GM15510 (cell line): ENCODE results near the gene FUT8.

Experiments used
- POLR2A ChIP-seq: IDR thresholded peaks from 3 replicates; pipeline ENCODE4 v1.6.1; 2011; ENCODE audit warnings: borderline replicate concordance; ENCODE audit not compliant: insufficient read length; ENCODE audit errors: extremely low read depth

Gene FUT8

DNA sequence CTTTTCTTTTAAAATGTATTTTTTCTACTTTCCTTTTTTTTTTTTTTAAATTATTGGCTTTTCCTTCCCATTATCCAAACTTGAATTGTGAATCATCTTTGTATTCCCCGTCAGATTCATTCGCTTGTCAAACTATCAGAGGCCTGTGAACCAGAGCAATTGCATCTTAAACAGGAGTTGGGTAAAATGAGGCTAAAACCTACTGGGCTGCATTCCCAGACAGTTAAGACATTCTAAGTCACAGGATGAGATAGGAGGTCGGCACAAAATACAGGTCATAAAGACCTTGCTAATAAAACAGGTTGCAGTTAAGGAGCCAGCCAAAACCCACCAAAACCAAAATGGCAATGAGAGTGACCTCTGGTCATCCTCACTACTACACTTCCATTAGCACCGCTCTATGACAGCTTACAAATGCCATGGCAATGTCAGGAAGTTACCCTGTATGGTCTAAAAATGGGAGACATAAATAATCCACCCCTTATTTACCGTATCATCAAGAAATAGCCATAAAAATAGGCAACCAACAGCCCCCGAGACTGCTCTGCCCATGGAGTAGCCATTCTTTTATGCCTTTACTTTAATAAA lies 19.9 kb downstream of the FUT8 start:
- no peak for TF ChIP-seq POLR2A

DNA sequence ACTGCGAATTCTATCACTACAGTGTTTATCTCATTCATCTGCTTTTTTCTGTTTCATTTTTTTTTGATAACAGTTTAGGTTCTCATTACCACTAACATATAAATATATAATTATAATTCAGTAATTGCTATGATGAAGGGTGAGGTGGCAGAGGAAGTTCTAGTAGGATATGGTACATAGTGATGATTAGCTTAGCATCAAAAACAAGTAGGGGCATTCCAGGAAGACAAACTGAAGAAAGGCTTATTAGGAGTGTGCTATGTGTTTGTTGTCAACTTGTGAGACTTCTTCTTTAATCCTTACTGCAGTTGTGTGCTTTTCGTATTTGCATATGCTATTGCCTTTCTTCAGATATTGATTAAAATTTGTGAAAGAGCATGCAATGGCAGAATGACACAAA lies 20.6 kb downstream of the FUT8 start:
- TF ChIP-seq POLR2A, result no peak

DNA sequence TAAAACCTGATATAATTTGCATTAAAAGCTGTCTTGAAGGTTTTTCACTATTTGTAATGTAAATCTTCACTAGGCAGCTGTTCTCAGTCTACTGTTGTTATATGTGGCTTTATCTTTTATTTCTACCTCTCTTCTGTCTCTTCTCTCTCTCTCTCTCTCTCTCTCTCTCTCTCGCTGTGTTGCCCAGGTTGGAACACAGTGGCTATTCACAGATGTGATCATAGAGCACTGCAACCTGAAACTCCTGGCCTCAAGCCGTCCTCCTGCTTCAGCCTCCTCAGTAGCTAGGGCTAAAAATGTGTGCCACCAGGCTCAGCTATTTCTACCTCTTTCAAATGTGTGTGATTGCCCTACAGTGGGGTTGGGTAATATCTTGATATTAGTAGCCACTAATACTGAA lies 21.1 kb downstream of the FUT8 start:
- TF ChIP-seq POLR2A, result no peak

DNA sequence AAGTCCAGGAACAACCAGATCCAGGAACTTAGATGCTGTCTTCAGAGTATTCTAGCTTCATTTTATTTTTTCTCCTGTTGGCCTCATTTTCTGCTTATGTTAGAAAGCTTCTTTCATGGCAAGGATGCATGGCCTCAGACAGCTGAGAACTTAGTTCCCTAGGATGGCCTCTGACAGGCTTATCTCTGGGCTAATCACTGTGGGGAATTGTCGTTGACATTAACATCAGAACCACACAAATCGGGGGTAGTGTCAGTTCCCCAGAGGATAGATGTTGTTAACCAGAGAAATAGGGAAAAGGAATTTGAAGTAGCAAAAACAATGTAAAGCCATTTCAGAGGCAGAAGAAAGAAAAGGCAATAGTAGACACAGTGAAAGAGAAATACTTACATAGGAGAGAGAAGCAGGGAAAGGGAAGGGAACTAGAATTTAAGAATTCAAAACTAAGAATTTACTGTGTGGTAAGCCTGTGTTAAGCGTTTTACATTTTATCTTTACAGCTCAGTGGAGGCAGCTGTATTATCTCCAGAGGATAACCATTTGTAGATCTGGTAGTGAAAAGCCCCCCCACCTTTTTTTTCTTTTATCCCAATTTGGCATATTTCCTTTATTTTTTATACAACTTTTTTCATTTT lies 21.8 kb downstream of the FUT8 start:
- TF ChIP-seq POLR2A, result no peak

DNA sequence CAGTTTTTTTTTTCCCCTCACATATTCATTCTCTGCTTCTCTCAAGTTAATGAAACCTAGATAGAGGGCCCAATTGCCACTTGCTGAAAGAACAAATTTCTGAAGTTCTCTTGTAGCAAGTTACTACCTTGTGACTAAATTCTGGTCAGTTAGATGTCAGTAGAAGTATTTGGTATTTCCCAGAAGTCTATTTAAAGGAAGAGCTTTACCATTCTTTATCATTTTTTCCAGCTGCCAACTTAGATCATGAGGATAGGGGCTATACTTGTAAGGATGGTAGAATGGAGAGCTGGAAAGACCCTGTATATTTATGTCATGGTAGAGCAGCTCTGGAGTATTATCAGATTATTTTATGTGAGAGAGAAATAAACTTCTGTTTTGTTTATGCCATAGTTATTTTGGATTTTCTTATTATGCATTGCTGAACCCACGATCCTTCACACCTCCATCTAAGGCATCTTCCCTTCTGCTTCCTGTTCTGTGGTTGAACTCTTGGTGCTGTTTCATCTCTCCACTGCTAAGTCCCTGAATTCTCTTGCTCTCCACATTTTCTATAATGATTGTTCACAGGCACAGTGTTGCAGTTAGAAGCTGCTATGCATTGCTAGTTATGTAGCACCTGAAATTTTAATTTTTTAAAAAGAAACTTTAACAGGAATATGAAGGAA lies 25.9 kb downstream of the FUT8 start:
- no peak for TF ChIP-seq POLR2A

DNA sequence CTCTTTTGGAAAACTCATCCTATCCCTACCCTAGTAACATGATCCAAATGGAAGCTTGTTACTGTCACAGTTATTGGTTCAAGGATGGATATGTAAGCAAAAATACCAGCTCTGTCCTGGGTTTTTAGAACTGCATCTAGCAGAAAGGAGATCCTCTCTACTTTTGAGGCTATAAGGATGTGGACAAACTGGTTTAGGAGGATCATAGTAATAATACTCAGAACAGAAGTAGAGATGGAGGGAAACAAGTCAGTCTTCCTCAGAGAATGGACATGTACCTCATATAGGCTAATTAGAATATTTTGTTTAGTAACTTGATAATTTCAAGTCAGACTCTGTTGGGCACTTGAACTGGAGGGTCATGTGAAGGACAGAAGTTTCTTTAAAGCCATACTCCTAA lies 26.6 kb downstream of the FUT8 start:
- TF ChIP-seq POLR2A, result no peak

DNA sequence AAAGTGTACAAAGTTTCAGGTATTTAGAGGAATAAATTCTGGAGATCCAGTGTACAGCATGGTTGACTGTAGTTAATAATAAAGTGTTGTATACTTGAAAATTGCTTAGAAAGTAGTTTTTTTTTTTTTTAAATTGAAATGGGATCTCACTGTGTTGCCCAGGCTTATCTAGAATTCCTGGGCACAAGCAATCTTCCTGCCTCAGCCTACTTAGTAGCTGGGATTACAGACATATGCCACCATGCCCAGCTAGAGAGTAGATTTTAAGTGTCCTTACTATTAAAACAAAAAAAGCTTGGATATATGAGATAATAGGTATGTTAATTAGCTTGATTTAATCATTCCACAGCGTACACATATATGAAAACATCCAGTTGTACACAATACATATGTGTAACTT lies 27.7 kb downstream of the FUT8 start:
- TF ChIP-seq POLR2A, result no peak

DNA sequence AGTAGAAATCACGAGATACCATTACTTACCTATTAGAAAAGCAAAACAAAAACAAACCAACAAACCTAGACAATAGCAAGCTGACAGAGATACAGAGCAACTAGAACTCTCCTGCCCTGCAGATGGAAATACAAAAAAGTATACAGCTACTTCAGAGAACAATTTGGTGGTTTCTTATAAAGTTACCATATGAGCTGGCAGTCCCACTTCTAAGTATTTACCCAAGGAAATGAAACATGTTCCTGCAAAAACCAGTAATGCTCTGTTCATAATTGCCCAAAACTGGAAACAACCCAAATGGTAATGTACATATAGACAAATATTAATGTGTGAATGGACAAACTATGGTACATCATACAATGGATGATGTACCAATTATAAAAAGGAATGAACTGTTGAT lies 31.7 kb downstream of the FUT8 start:
- TF ChIP-seq POLR2A, result no peak

DNA sequence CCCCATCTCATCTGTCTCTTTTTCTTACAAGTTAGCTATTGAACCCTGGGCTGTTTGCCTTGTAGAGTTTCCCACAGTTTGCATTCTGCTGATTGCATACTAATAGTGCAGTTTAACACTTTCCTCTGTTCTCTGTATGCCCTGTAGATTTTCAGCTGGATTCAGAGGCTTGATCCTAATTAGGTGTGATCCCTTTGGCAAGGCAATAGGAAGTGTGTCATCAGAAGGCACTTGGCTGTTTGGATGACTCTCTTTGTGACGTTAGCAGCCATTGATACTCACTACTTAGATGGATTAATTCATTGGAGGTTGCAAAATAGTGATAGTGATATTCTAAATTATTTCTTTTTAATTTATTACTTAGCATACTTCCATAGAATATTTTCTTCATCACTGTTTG lies 33.6 kb downstream of the FUT8 start:
- TF ChIP-seq POLR2A, result no peak

DNA sequence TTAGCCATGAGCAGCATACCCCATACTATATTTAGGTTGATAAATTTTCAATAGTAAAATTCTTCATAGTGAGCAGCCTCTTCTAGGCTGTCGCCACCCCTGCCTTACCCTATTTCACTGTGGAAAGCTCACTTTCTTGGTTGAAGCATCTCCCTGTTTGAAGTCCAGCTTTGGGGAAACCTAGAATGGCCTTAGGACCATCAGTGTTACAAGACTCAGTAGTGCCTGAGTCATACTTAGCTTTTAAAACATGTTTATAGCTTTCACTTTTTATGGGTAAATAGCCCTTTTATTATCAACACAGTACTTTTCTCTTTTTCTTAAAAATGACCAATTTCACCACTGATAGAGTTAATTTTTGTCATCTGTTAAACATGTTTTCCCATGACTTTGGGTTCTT lies 37.1 kb downstream of the FUT8 start:
- TF ChIP-seq POLR2A, result no peak

DNA sequence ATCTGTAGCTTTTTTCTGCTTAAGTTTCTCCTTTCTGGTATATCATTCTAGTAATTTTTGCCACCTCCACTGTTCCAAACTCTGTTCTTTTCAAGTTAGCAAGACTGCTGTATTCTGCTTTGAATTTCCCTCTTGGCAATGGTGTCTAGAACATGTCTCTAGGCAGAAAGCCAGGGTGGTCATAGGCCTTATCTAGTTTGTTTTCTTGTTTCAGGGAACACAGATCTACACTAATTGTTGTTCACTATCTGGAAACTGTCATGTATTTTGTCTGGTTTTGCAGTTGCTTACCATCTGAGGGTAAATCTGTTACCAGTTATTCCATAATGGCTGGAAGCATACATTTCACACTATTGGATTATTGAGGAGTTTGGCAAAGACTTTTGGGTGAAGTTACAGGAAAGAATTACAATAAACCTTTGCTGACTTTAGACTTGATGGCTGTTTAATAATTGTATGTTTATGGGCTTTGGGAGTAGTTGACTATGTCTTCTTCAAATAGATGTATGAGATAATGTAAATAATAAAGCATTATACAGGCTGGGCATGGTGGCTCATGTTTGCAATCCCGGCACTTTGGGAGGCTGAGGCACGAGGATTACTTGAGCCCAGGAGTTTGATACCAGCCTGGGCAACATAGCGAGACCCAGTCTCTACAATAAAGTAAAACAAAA lies 41.4 kb downstream of the FUT8 start:
- TF ChIP-seq POLR2A, result no peak

DNA sequence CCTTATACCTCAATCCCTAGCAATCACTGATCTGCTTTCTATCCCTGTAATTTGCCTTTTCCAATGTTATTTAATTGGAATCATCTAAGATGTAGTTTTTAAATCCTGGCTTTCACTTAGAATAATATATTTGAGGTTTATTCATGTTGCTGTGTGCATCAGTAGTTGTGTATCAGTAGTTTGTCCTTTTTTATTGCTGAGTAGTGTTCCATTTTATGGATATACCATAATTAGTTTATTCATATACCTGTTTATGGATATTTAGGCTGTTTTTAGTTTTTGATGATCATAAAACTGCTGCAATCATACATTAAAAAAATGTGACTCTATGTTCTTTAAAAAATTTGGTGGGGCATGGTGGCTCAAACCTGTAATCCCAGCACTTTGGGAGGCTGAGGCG lies 43.7 kb downstream of the FUT8 start:
- no peak for TF ChIP-seq POLR2A

DNA sequence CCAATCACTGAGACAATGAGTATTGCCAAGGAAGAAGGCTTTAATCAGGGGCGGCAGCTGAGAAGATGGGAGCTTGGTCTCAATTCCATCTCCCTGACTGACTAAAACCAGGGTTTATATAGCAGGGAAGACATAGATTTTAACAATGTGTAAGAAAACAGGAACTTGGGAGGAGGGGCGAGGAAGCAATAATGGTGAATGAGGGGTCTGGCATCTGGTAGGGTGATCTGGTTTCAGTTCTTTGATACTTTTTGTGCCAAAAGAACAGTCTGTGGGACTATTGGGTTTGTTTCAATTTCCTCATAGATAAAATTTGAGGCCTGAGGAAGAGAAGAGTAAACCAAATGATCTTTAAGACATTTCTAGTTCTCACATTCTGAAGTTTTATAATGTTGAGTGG lies 49.2 kb downstream of the FUT8 start:
- no peak for TF ChIP-seq POLR2A

DNA sequence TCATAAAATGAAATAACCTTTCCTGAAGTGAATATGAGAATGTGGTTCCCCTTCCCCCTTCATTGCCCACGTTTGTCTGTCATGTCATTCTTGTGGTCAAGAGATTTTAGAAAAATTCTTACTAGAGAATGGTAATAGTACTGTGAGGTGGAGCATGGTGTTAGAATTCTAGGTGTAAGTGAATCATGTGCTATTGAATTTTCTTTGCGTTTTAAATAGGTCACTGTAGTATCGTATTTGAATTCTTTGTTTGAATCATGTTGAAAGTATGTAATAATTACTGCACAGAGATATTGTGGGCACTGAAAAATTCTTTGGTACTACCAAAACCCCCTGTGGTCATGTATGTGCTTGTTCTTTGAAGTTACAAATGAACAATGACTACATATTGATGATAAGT lies 49.9 kb downstream of the FUT8 start:
- TF ChIP-seq POLR2A, result no peak

DNA sequence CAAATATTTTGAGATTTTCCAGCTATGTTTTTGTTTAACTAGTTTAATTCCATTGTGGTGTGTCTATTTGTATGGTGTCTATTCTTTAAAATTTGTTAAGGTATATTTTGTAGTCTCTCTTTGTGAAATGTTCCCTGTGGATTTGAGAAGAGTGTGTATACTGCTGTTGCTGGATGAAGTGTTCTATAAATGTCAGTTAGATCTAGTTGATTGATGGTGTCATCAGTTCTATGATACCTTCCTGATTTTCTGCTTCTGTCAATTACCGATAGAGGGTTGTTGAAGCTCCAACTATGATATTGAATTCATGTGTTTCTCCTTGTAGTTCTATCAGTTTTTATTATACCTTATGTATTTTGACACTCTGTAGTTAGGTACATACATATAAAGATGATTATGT lies 53.1 kb downstream of the FUT8 start:
- no peak for TF ChIP-seq POLR2A

DNA sequence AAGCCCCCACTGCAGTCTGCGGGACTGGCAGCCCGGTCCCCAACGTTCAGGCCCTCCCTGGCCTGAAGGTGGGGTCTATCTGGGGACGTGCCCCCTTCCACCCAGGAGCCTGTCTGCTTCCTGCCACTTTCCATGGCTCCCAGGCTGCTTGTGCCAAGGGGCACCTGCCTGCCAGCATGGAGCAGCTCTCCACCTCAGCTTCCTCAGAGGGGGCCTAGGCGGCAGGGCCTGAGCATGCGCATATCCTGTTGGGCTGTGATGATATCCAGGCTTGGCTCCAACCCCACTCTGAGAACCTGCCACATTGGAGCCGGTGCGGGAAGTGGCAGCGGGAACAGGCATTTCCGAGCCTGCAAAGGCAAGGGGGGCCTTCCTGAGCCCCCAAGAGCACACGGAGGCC lies 57.4 kb downstream of the FUT8 start:
- TF ChIP-seq POLR2A, result no peak
